G401.6 (cell line): ENCODE data around the gene STK33.

Experiments used
- FAIRE-seq: peaks from 2 replicates; lab custom pipeline; 2012; peaks lifted over from hg19 to GRCh38; lab: Jason Lieb, UNC

STK33 gene

DNA sequence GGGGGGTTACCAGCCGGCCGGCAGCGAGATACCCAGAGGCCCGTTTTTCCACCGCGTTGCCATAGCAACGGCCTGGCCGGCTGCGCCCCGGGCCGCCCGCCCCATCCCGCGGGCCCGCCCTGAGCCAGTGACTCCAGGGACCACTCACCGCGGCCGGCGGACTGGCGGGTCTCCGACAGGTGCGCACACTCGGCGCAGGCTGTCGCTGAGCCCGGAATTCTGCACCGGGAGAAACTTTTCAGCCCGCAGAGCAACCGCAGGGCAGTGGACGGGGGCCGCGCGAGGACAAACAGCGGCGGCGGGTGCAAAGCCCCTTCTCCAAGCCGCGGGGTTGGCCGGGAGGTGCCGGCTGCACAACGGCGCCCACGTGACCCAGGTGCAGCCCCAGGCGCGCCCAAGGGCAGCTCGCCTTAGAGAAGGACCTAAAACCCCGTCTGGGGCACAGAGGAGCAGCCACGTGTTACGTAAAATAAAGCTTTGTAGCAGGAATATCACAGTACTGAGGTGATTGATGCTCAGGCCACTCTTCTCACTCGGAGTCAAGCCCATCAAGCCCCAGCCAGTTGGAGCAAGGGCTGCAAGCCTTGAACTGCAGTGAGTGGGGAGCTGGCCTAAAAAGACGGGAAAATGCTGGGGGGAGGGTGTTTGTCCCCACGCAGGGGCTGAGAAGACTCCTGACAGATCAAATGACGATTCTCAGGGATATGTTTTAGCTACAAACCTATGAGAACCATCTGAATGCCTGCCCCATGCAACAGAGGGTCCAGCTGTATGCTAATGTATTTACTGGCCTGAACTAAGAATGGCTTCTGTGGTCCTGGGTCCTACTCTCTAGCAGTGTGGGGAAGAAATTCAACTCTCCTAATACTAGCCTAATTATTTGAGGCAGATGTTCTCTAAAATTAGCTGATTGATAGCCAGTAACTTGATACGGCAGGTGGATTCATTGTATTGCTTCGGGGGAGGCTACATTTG, at the start of gene STK33:
STK33 (minus strand) TSS at position 294 of the 975 bp plus-strand sequence. CDS start 119,323 bp downstream, outside the sequence.
- no peak for FAIRE-seq

DNA sequence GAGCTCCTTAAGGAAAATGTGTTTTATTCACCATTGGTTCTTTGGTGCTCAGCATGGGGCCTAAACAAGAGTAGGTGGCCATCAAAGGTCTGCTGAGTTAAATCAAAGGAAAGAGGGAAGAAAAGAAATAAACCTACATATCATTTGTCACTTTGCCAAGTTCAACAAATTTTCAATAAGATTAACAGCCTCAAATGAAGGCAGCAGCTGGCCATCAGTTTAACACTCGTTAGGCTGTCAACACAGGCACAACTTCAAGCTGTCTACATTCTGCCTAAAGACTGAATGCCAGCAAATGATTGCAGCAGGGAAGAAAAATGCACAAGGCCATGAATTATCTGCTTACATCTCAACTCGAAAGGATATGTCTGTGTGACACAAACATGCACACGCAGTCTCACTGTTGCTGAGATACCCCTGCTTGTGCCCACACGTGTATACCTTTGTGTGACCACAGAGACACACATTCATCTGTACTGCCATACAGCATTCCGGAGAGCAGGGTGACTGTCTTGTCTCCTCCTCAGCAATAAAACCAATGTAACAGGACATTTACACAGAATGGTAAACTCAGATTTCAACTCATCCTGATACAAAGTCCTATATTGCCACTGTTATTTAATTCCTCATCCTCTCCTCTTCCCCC, 48.3 kb upstream of the STK33 start:
- FAIRE-seq = no peak

DNA sequence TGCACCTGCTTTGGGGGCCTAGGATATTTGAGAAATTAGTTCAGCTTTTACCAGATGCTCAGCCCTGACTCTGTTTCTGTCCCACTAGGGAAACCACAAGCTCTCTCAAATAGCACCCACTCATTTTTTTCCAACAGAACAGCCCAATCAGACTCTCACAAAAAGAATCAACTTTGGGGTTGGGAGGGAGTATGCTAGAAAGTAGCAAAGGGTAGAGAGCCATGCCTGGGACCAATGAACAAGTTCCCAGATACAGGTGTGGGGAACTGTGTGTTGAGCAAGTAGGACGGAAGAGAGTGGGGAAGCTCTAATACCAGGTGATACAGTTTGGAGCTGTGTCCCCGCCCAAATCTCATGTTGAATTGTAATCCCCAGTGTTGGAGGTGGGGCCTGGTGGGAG, 47.3 kb upstream of the STK33 start:
- FAIRE-seq = no peak

DNA sequence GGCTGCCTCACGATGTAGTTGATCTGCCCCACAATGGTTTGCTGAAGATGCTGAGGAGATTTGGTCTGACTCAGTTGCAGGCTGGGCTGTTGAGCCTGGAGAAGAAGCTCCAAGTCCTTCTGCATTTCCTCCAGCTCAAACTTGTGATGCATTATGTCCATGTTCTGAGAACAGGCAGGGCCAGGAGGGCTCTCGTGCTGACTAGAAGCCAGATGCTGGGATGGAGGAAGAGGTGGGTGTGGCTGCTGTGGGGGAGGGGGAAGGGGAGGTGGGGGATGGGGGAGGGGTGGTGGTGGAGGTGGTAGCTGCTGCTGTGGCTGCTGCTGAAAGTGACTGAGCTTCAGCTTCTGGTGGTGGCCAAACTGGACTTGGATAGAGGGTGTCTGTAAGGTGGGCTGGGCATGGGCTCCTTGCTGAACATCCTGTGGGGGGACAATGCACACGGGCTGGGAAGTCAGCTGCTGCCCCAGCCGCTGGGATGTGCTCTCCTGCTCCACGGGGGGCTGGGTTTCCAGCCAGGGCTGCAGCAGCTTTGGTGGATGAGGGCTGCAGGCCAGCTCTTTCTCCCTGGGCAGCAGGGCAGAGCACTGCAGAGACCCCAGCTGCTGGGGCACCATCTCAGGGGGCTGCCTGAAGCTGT, 46.4 kb upstream of the STK33 start:
- FAIRE-seq = no peak

DNA sequence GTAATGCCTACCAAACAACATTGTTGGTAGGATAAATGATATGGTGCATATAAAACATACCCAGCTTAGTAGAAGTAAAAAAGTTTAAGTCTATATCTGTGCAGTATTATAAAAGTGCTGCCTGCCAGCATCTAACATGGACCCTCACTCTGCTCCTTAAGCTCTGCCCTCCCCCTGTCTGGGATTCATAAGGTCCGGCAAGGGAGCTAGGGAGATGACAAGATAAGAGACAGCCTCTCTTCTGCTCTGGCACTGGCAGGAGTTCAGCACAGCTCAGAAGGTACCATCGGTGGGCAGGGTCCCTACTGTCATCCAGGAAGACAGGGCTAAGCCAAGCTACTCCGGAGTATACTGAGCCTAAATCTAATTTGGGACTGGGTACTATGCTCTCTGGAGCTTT, 45.6 kb upstream of the STK33 start:
- no peak for FAIRE-seq

DNA sequence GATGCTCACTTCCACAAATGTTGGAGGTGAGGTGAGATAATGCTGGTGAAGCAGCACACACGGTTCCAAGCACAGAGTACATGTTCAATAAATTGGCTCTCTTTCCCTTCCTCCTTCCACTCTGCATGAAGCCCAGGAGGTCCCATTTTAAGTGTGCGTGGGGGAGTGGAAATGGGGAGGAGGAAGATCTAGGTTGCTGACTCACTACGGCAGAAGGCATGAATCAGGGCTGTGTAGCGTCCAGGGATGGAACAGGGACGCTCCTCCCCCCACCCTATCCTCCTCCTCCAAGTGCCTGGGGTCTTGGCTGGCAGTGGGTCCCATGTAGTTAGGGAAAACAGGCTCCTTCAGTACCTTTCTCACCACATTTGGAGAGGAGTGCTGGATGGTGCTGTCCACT, 44.3 kb upstream of the STK33 start:
- FAIRE-seq = no peak

DNA sequence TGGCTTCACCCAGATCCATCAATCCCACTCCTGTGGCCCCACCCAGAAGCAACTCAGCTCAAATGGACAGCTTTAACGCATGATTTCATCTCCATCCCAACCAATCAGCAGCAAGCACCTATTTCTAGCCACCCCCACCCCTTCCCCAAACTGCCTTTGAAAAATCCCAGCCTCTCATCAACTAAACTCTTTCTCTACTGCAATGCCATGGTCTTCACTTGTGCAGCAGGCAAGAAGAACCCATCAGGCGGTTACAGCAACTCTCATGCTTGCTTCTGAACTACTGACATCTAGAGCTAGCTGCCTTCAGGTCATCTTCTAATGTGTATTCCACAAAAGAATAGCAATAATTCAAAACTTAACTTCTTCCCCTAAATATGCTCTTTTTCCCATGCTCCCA, 42.1 kb upstream of the STK33 start:
- no peak for FAIRE-seq

DNA sequence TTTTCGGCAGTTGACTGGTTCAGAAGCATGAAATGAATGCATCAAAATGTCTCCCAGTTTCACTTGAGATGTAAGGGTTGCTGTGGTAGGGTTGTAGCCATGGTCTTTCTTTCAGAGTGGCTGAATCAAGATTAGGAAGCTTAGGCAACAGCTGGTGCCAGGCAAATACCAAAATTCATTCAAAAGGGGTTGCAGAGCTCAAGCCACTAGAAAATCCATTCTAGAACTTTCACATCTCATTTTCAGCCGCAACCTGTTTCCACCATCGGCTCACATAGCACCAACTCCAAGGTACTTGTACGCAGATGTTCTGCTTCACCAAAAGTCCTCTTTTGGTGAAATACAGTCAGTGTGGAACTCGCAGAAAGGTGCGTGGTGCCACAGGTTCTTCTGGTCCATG, 40.5 kb upstream of the STK33 start:
- no peak for FAIRE-seq

DNA sequence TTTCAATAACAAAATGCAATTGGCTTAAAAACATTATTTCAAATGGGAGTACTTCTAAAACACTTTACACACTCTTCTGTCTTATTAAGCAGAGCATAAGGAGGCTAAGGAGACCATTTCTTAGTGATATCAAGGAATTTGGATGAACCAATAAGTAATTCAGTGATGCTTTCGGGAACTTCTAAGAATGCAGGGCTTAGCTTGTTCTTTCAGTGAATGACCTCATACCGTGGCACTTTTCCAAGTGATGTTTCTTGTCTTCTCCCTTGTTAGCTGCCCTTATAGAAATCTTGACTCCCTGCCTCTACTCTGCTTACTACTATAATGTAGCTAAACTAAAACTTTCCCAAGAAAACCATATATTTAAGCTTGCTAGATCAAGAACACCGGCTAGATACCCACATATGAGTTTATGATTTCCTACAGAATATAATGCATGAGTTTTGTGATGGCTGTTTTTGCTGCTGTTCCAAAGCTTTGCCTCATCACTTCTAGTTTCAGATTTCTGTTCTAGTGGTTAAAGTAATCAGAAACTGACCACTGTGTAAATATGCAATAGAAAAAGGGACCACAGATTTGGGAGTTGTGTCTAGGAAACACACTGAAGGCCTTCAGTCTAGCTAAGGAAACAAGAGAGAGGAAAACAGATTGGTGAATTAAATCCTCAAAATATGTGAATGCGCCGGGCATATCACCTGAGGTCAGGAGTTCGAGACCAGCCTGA, 37.5 kb upstream of the STK33 start:
- FAIRE-seq = no peak

DNA sequence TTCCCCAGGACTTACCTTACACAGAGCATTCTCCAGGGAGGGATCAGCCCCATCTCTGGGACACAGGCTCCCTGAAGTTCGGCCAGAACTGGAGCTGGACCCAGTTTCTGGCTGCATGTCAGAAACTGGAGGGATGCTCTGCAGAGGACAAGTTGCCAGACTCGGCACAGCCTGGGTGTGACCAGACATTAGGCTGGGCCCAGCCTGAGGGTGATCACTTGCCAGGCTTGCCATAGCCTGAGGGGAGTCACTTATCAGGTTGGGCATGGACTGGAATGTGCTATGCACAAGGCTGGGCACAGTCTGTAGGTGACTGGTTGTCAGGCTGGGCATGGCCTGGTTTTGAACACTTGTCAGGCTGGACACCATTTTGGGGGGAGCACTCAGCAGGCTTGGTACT, 30.7 kb upstream of the STK33 start:
- no peak for FAIRE-seq

DNA sequence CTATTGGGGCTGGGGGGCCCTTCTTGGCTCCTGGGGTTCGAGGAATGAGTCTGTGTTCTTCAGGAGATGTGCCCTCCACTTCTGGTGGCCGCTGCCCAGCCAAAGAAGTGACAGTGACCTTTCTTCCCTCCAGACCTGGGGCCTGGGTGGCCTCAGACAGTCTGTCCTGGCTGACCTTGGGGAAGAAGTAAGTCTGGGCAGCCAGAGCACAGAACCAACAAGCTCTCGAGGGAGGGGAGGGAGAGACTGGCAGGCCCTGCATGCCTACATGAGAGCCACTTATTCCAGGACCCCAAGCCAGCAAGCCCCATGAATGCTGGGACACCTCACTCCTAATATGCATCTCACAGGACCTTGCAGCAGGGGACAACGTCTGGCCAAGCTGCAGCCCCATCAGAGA, 27.1 kb upstream of the STK33 start:
- no peak for FAIRE-seq

DNA sequence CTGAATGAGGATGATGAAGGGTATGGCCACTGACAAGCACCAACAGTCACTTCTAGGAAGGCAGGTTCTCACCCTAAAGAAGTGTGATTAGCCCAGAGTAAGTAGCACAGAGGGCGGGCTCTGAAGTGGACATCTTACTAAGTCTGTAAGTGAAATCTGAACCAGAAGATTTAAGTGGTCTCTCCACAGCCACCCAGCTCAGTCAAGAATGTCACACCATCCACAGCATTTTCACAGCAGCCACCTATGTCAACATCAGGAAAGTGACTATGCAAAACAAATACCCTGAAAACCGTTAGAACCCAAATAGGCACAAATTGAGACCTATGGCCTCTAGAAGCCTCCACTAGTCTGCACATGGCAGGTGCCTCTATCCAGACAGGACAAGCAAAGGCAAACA, 23.0 kb upstream of the STK33 start:
- FAIRE-seq = no peak

DNA sequence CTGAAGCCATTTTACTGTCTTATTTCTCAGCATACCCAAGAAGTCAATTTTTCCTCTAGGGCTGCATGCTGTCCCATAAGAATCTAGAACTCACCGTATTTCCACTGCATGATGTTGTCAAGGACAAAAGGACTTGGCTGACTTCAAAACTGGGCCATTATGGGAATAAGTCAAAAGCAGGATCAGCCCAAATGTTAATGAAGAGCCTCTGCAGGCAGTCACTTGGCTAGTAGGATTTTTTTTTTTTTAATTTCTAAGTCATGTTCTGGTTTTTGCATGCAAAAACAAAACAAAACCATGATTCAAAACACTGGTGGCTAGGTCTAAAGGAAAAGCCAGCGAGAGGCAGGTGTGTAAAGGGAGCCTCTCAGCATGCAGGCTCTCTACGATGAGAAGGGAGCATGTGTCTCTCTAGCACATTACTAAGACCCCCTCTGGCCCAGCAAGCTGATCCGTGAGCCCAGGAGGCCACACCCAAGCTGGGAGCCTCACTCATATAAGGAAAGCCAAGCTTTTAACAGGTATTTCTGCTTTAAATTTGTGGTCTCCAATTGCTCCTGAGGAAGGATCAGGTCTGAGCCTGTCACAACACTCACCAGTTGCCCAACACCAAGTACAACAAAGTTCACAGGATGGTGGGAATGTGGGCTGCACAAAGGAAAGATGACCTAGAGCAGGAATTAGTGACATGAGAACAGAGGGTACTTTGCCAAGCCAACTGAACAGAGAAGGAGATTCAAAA, 21.4 kb upstream of the STK33 start:
- FAIRE-seq = no peak

DNA sequence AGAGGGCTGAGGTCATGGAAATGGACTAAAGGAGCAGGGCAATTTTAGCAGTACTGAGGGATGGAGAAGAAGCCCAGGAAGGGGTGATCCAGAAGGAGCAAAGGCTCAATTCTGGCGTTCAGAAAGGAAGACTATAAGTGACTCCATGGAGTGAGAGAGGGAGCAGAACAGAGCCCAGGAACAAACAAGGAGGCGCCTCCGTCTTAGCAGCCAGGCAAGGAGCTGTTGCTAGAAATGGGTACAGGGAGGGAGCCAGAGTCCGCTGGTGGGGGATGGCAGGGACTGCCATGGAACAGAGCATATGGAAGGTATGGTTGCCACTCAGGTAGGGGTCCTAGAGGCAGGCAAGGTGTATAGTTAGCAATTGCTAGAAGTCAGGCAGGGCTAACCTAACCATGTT, 20.5 kb upstream of the STK33 start:
- FAIRE-seq = no peak

DNA sequence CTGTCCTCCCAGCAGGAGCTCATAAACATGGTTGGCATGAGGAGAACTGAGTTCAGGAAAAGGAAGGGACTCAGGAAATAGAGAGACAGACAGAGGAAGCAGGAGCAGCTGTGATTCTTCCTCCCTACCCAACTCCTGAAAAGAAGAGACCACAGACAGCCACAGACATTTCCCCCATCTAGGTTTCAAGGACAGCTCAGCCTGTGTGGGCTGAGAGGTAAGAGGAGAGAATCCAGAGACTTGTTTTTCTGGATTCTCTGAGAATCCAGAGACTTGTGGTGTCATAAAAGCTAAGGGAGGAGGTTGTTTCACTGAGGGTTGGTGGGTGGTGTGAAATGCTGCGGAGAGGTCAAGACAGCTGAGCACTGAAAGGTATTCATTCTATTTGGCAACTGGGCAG, 19.0 kb upstream of the STK33 start:
- no peak for FAIRE-seq

DNA sequence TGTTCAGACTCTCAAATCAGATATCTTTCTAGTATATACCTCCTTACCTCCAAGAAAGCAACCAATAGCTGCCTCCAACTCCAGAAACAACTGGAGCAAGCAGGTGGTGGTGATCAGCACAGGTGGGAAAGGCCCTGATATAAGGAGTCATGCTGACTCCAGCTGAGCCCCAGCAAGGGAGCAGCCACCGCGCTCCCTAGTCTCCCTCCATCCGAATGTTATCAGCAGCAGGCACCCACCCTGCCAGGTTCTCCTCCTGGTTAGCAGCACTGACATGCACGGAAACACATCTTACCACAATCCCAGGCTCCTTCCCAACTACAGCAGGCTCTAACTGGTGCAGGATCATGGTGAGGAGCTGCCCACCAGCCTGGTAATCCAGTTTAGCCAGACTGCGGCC, 18.5 kb upstream of the STK33 start:
- FAIRE-seq = no peak

DNA sequence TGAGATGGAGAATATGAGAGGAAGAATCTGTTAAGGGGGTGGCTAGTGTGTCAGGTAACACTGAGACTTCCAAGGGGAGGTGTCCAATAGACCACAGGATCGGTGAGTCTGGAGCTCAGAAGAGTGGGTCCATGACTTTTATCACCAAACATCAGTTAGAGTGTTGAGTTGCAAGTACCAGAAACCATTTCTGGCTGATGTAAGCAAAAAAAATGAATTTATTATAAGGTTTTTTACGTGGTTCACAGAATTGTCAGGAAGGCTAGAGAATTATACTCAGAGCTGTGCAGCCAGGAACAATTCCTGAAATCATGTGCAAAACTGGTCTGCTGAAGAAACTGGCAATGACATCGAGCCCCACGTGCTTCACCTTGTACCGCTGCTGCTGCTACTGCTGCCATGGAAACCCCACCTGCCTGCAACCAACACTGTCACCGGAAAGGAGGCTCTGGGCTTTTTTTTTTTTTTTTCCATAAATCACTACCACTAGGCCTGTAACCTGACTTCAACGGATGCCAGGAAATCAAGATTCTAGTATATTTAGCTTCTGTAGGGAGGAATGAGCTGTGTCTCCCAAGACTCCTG, 16.6 kb upstream of the STK33 start:
- FAIRE-seq = no peak

DNA sequence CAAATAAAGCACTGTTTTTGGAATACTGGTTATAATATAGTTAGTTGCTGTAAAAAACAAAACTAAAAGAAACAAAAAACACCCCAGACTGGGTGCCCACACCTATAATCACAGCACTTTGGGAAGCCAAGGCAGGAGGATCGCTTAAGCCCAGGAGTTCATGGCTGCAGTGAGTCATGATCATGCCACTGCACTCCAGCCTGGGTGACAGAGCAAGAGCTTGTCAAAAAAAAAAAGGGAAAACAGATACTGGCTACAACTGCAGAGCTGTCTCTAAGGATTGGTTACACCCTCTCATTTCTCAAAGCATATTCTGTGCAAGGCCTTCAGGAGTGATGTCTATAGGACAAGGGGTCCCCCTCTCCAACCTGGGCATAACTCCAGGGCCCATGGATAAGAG, 14.6 kb upstream of the STK33 start:
- FAIRE-seq = no peak

DNA sequence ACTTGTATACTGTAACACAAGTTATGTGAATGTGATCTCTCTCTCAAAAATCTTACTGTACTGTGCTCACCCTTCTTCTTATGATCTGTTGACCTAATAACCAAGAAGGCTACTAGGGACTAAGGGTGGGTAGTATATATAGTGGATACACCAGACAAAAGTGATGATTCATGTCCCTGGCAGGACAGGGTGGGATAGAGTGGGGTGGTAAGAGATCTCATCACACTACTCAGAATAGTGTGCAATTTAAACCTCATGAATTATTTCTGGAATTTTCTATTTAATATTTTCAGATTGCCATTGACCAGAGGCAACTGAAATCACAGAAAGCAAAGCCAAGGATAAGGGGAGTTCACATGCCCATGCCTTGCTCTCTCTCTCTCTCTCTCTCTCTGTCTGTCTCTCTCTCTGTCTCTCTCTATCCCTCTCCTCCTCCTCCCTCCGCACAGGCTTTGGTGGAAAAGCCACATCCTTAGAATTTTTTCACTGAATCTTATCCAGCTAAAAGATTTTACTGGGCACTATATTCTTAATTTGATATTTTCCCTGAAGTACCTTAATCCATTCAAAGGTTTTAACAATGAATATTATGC, 12.0 kb upstream of the STK33 start:
- FAIRE-seq = no peak

DNA sequence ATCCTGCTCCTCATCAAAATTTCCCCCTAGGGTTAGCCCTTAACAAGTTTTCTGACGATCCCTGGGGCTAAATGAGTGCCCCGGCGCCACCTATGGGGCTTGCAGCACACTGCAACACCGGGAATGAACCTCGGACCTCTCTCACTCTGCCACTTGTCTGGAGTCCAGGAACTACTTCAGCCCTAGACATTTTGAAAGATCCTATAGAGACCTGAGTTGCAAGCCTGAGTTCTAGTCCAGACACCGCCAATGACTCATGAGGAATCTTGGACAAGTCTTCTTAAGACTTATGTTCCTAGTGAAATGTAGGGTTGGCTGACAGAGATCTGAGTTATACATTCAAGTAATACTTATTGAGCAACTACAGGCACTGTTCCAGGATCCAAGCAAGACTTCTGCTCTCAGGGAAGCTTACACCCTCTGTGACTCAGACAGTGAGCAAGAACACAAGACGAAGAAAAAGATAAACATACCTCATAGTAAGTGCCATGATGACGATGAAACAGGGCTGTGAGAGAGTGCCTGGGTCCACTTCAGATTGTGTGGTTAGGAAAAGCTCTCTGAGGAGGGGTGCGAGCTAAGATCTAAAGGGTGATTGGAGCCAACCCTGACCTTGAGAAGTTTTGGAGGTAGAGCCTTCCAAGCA, 10.2 kb upstream of the STK33 start:
- peak; percentile 65 for FAIRE-seq

DNA sequence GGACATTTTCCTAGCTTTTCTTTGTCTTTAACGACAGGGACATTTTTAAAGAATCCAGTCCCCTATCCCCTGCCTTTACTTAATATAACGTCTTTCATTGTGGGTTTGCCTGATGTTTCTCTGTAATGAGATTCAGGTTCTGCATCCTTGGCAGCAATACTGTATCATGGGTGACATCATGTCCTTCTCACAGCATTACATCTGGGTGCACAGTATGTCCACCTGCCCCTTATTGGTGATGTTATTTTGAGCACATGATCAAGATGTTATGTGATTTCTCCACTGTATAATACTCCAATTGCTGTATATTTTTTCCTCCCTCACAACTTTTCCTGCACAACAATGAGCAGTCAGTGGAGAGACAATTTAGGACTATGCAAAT, 9.7 kb upstream of the STK33 start:
- no peak for FAIRE-seq
